Measurements from ENCODE around the gene SHFL.

The SHFL gene

DNA sequence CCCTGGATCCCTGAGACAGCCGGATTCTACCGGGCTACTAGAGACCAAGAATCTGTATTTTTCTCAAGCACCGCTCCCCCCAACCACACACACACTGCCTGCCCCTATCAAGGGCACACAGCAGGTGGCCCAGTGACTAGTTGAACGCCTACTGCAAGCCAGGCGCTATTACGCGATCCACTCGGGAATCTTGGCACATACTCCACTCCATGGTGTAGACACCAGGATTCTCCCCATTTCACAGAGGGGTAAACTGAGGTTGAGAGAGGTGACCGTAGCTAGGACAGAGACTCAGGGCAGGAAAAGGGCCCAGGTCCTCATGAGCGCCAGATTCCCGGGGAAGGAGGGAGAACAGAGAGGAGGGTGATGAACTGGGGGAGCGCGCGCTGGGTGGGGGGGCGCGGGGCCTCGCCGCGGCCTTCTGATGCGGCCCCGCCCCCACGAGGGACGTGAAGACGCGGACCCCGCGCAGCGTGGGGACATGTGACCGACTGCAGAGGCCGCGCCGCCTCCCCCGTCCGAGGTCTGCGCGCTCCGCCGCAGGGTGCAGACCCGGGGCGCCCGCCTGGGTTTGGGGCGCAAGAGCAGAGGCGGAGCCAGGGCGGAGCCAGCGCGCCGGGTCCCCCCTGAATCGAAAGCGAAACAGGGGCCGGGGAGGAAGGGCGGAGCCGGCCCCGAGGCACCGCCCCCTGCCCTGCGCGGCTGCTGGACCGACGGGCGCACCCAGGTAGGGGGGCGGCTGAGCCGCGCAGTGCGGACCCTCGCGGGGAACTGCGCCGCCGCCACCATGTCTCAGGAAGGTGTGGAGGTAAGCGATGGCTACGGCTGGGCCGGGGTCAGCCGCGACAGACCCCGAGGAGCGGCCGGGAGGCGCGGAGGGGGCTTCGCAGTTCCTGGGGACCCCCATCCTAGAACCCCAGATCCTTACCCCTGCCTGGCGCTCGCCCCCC lies at the start of gene SHFL:
Gene SHFL, plus strand, starts transcription at position 677 of the 950 bp plus-strand sequence. Its CDS starts 111 bp downstream, at position 788.
- H3K36me3 ChIP-seq (ENCODE audit: control insufficient read depth in 1 of 2, insufficient read depth in 2 of 2, low read length in 2 of 2): peaks cover 8 to 17% of the 10 kb centered on the region in 2 donors

DNA sequence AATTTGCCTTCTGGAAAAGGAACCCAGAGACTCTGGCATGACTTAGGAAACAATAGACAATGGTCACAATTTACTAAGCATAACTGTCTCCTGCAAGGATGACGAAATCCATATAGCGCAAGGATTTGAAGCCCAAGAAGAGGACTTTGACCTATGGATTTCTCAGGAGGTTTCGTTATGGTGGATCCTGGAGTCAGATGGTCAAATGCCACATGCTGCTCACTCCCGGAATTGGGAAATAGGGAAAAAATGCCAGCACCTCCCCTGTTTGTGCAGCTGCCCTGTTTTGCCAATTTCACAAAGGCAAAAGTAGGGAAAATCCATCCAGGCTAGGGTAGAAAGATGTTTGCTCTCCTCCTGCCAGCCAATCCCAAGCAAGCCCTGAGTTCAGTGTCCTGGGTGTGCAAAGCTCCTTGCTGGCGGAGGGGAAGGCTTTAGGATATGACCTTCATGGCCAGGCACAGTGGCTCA lies 49.5 kb upstream of the SHFL start:
- no peaks in the 10 kb centered on the region for H3K9me3 ChIP-seq (ENCODE audit: control insufficient read depth in 1 of 2, low read length in 2 of 2)
- no peak overlapping the region for H3K9ac ChIP-seq (ENCODE audit: low read depth in 1 of 2, low read length in 2 of 2)
- no peak overlapping the region for H3K4me3 ChIP-seq (ENCODE audit: low read depth in 1 of 2, low read length in 2 of 2)
- no peak overlapping the region for H3K27ac ChIP-seq (ENCODE audit: low read depth, low read length)
- H3K36me3 ChIP-seq (ENCODE audit: control insufficient read depth in 1 of 2, insufficient read depth in 2 of 2, low read length in 2 of 2): no peaks in the 10 kb centered on the region
- H3K27me3 ChIP-seq (ENCODE audit: control insufficient read depth in 1 of 2, insufficient read depth in 2 of 2, low read length in 2 of 2): peaks cover 6 to 10% of the 10 kb centered on the region in 2 donors
- H3K4me1 ChIP-seq (ENCODE audit: control insufficient read depth in 1 of 2, insufficient read depth in 2 of 2, low read length in 2 of 2): peaks cover 0 to 6% of the 10 kb centered on the region in 2 donors

More for the DNA sequence above, at the start of gene SHFL:
- H3K27me3 ChIP-seq (ENCODE audit: control insufficient read depth in 1 of 2, insufficient read depth in 2 of 2, low read length in 2 of 2): no peaks in the 10 kb centered on the region
- peaks cover 4 to 5% of the 10 kb centered on the region in 2 donors for H3K4me1 ChIP-seq (ENCODE audit: control insufficient read depth in 1 of 2, insufficient read depth in 2 of 2, low read length in 2 of 2)
- H3K27ac ChIP-seq (ENCODE audit: low read depth, low read length): peak within 1 kb of the TSS; percentile 84
- H3K9me3 ChIP-seq (ENCODE audit: control insufficient read depth in 1 of 2, low read length in 2 of 2): no peaks in the 10 kb centered on the region
- H3K9ac ChIP-seq (ENCODE audit: low read depth in 1 of 2, low read length in 2 of 2): peak within 1 kb of the TSS; percentile 83 to 88
- peak within 1 kb of the TSS; percentile 75 to 86 for H3K4me3 ChIP-seq (ENCODE audit: low read depth in 1 of 2, low read length in 2 of 2)

DNA sequence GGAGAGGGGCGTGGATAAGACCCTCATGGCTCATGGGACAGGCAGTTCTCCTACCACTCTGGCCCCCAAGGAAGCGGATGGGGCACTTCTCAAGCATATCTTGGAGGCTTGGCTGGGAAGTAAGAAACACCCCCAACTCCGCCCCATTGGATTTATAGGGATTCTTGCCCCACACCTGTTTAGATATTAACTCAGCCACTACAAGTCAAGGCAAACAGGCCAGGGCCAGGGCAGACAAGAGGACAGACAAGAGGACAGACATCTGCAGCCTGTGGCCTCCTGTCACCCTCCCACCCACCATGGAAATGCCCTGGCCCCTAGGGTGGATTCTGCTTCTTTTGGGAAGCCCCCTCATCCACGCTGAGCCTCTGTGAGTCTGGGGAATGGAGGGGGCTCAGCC lies 48.8 kb upstream of the SHFL start:
- Histone ChIP-seq H3K36me3 (ENCODE audit: control insufficient read depth in 1 of 2, insufficient read depth in 2 of 2, low read length in 2 of 2) (no peaks in the 10 kb centered on the region), H3K9ac (ENCODE audit: low read depth in 1 of 2, low read length in 2 of 2) (no peak overlapping the region), H3K4me3 (ENCODE audit: low read depth in 1 of 2, low read length in 2 of 2) (no peak overlapping the region), H3K27me3 (ENCODE audit: control insufficient read depth in 1 of 2, insufficient read depth in 2 of 2, low read length in 2 of 2) (peaks cover 6 to 10% of the 10 kb centered on the region in 2 donors), H3K9me3 (ENCODE audit: control insufficient read depth in 1 of 2, low read length in 2 of 2) (no peaks in the 10 kb centered on the region), H3K27ac (ENCODE audit: low read depth, low read length) (no peak overlapping the region), H3K4me1 (ENCODE audit: control insufficient read depth in 1 of 2, insufficient read depth in 2 of 2, low read length in 2 of 2) (peaks cover 0 to 6% of the 10 kb centered on the region in 2 donors)

DNA sequence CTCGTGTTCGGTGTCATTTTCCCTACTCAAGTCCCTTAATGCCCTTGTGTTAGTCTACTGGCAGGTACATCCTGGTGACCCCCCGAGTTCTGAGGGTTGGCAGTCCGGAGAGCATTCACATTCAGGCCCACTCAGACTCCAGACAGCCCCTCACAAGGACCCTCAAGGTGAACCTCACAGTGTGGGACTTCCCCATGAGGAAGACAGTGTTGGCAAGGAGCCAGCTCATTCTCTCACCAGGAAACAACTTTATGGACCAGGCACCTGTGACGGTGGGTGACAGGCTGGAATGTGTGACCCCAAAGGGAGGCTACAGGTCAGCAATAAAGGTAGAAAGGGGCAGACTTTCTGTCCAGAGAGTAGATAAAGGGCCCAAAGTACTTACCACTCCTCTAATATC lies 48.3 kb upstream of the SHFL start:
- Histone ChIP-seq H3K4me3 (ENCODE audit: low read depth in 1 of 2, low read length in 2 of 2) (no peak overlapping the region), H3K9ac (ENCODE audit: low read depth in 1 of 2, low read length in 2 of 2) (no peak overlapping the region), H3K4me1 (ENCODE audit: control insufficient read depth in 1 of 2, insufficient read depth in 2 of 2, low read length in 2 of 2) (peaks cover 0 to 6% of the 10 kb centered on the region in 2 donors), H3K36me3 (ENCODE audit: control insufficient read depth in 1 of 2, insufficient read depth in 2 of 2, low read length in 2 of 2) (no peaks in the 10 kb centered on the region), H3K9me3 (ENCODE audit: control insufficient read depth in 1 of 2, low read length in 2 of 2) (no peaks in the 10 kb centered on the region), H3K27ac (ENCODE audit: low read depth, low read length) (no peak overlapping the region), H3K27me3 (ENCODE audit: control insufficient read depth in 1 of 2, insufficient read depth in 2 of 2, low read length in 2 of 2) (peaks cover 6 to 10% of the 10 kb centered on the region in 2 donors)

DNA sequence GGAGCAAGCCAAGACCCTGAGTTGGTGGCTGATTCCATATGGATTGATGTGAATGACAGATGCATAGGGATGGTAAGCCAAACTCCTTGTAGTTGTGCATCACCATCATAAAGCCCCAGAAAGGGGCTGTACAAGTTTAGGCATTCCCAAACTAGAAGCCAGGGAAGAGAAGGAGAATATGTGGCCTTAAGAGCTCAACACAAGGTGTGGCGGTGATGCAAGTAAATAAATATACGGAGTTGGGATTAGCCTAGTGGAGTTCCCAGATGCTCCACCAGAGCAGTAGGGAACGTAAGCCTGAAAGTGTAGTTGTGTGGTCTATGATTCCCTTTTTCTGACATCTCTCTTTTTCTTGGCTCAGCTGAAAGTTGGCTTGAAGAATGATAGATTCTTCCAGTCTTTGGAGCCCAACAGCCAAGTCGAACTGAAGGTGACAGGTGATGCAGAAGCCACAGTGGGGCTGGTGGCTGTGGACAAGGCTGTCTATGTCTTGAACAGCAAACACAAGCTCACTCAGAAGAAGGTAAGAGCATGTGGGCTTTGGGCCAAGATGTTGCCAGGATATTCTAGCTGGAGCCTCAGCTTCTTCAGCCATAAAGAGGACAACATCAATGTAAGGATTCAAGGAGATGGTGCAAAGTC lies 42.7 kb upstream of the SHFL start:
- Histone ChIP-seq H3K4me3 (ENCODE audit: low read depth in 1 of 2, low read length in 2 of 2) (no peak overlapping the region), H3K4me1 (ENCODE audit: control insufficient read depth in 1 of 2, insufficient read depth in 2 of 2, low read length in 2 of 2) (no peaks in the 10 kb centered on the region), H3K36me3 (ENCODE audit: control insufficient read depth in 1 of 2, insufficient read depth in 2 of 2, low read length in 2 of 2) (no peaks in the 10 kb centered on the region), H3K9me3 (ENCODE audit: control insufficient read depth in 1 of 2, low read length in 2 of 2) (peaks cover 0 to 6% of the 10 kb centered on the region in 2 donors), H3K9ac (ENCODE audit: low read depth in 1 of 2, low read length in 2 of 2) (no peak overlapping the region), H3K27ac (ENCODE audit: low read depth, low read length) (no peak overlapping the region), H3K27me3 (ENCODE audit: control insufficient read depth in 1 of 2, insufficient read depth in 2 of 2, low read length in 2 of 2) (peaks cover 2 to 6% of the 10 kb centered on the region in 2 donors)

DNA sequence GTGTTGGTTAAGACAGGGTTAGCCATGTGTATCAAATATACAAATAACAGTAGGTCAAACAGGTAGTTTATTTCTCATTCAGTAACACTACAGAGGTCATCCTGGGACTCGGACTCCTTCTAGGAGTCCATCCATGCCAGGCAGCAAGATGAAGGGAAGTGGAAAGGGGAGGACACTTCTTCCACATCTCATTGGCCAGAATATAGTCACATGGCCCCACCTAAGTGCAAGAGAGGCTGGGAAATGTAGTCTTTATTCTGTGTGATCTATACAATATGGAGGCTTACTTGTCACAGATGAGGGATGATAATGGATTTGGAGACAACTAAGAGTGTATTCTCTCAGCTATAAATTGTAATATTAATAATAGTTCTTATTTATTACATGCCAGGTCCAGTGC lies 41.7 kb upstream of the SHFL start:
- no peak overlapping the region for H3K9ac ChIP-seq (ENCODE audit: low read depth in 1 of 2, low read length in 2 of 2)
- H3K9me3 ChIP-seq (ENCODE audit: control insufficient read depth in 1 of 2, low read length in 2 of 2): peaks cover 0 to 6% of the 10 kb centered on the region in 2 donors
- H3K36me3 ChIP-seq (ENCODE audit: control insufficient read depth in 1 of 2, insufficient read depth in 2 of 2, low read length in 2 of 2): no peaks in the 10 kb centered on the region
- peaks cover 2 to 4% of the 10 kb centered on the region in 2 donors for H3K27me3 ChIP-seq (ENCODE audit: control insufficient read depth in 1 of 2, insufficient read depth in 2 of 2, low read length in 2 of 2)
- no peaks in the 10 kb centered on the region for H3K4me1 ChIP-seq (ENCODE audit: control insufficient read depth in 1 of 2, insufficient read depth in 2 of 2, low read length in 2 of 2)
- no peak overlapping the region for H3K4me3 ChIP-seq (ENCODE audit: low read depth in 1 of 2, low read length in 2 of 2)
- H3K27ac ChIP-seq (ENCODE audit: low read depth, low read length): no peak overlapping the region

DNA sequence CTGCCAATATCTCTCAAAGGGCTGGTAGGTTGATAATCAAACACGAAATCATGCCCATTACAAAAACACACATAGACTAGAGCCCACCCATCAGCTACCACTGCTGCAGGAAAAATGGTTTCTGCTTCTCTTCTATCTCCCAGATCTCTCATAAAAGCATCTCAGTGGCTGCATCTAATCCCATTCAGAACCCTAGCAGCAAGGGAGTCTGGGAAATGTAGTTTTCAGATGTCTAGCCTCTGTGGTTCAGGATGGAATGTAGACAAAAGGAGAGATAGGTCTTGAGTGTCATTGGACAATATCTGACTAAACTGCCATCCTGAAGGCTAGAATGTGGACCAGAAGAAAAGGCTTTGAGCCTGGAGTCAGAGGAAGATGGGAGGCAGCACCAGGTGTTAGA lies 40.7 kb upstream of the SHFL start:
- H3K4me3 ChIP-seq (ENCODE audit: low read depth in 1 of 2, low read length in 2 of 2): no peak overlapping the region
- no peaks in the 10 kb centered on the region for H3K4me1 ChIP-seq (ENCODE audit: control insufficient read depth in 1 of 2, insufficient read depth in 2 of 2, low read length in 2 of 2)
- H3K36me3 ChIP-seq (ENCODE audit: control insufficient read depth in 1 of 2, insufficient read depth in 2 of 2, low read length in 2 of 2): no peaks in the 10 kb centered on the region
- no peak overlapping the region for H3K27ac ChIP-seq (ENCODE audit: low read depth, low read length)
- peaks cover 2 to 3% of the 10 kb centered on the region in 2 donors for H3K27me3 ChIP-seq (ENCODE audit: control insufficient read depth in 1 of 2, insufficient read depth in 2 of 2, low read length in 2 of 2)
- H3K9ac ChIP-seq (ENCODE audit: low read depth in 1 of 2, low read length in 2 of 2): no peak overlapping the region
- H3K9me3 ChIP-seq (ENCODE audit: control insufficient read depth in 1 of 2, low read length in 2 of 2): peaks cover 0 to 6% of the 10 kb centered on the region in 2 donors

DNA sequence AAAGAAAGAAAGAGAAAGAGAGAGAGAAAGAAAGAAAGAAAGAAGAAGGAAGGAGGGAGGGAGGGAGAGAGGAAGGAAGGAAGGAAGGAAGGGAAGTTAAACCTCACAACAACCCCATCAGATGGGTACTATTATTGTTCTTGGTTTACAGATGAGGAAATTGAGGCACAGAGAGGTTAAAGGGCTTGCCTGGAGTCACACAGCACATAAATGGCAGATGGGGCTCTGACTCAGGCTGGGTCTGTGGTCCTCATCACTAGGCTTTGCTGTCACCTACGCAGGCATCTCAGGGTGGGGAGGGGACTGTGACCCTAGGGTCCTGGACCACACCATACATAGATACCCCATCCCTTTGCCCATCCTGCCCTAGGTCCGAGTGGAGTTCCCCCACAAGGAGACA lies 36.5 kb upstream of the SHFL start:
- H3K4me3 ChIP-seq (ENCODE audit: low read depth in 1 of 2, low read length in 2 of 2): no peak overlapping the region
- H3K4me1 ChIP-seq (ENCODE audit: control insufficient read depth in 1 of 2, insufficient read depth in 2 of 2, low read length in 2 of 2): no peaks in the 10 kb centered on the region
- peaks cover 0 to 2% of the 10 kb centered on the region in 2 donors for H3K27me3 ChIP-seq (ENCODE audit: control insufficient read depth in 1 of 2, insufficient read depth in 2 of 2, low read length in 2 of 2)
- H3K27ac ChIP-seq (ENCODE audit: low read depth, low read length): no peak overlapping the region
- H3K9me3 ChIP-seq (ENCODE audit: control insufficient read depth in 1 of 2, low read length in 2 of 2): no peaks in the 10 kb centered on the region
- H3K36me3 ChIP-seq (ENCODE audit: control insufficient read depth in 1 of 2, insufficient read depth in 2 of 2, low read length in 2 of 2): no peaks in the 10 kb centered on the region
- H3K9ac ChIP-seq (ENCODE audit: low read depth in 1 of 2, low read length in 2 of 2): no peak overlapping the region

DNA sequence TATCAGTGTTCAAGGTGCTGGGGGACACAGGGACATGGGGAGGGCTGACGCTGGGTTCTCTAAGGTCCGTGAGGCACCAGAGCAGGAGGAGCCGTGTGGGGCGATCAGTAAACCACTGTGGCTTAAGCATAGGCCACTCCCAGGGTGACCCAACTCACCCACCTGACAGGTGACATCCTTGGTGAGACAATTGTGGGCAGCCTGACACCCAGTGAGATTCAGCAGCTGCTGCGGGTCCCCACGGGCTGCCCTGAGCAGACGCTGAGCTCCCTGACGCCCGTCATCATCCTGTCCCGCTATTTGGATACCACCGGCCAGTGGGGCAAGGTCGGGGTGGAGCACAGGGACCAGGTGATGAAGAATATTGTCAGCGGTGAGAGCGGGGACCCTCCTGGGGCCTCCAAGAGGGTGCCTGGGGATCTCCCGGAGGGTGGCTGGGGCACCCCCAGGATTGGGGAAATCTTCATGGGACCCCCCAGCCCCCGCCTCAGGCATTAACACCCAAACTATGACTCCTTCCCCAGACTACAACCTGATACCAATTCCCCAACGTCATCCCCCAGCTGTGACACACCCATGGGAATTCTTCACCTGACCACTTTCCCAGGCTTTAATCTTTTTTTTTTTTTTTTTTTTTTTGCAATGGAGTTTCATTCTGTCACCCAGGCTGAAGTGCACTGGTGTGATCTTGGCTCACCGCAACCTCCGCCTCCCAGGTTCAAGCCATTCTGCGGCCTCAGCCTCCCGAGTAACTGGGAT lies 33.3 kb upstream of the SHFL start:
- H3K9ac ChIP-seq (ENCODE audit: low read depth in 1 of 2, low read length in 2 of 2): no peak overlapping the region
- no peak overlapping the region for H3K27ac ChIP-seq (ENCODE audit: low read depth, low read length)
- no peaks in the 10 kb centered on the region for H3K4me1 ChIP-seq (ENCODE audit: control insufficient read depth in 1 of 2, insufficient read depth in 2 of 2, low read length in 2 of 2)
- H3K36me3 ChIP-seq (ENCODE audit: control insufficient read depth in 1 of 2, insufficient read depth in 2 of 2, low read length in 2 of 2): no peaks in the 10 kb centered on the region
- no peaks in the 10 kb centered on the region for H3K27me3 ChIP-seq (ENCODE audit: control insufficient read depth in 1 of 2, insufficient read depth in 2 of 2, low read length in 2 of 2)
- no peak overlapping the region for H3K4me3 ChIP-seq (ENCODE audit: low read depth in 1 of 2, low read length in 2 of 2)
- no peaks in the 10 kb centered on the region for H3K9me3 ChIP-seq (ENCODE audit: control insufficient read depth in 1 of 2, low read length in 2 of 2)
